HepG2 (cell line): ENCODE data around the gene BBS5. TPM values are rescaled to one million over a fixed set of nuclear protein-coding genes. Genes with fewer than 3 reads are reported as not detected.

Experiments used
- ARHGAP35 ChIP-seq: sonication (generic); formaldehyde crosslinking; IDR thresholded peaks from 2 replicates; pipeline ENCODE4 v1.9.0; 2022; ENCODE audit warnings: mild to moderate bottlenecking, inconsistent platforms, moderate library complexity, missing genetic modification reagents, borderline replicate concordance
- ARNT ChIP-seq: fragments of 450-650 bp; IDR thresholded peaks from 2 replicates; pipeline ENCODE4 v1.6.1; 2017
- BORCS8-MEF2B ChIP-seq: sonication (generic); formaldehyde crosslinking; IDR thresholded peaks from 2 replicates; pipeline ENCODE4 v1.8.0; 2022; ENCODE audit warnings: mild to moderate bottlenecking, missing genetic modification reagents
- CHD4 ChIP-seq: fragments of 200-600 bp; sonication (generic); IDR thresholded peaks from 2 replicates; pipeline ENCODE4 v1.7.0; 2017; ENCODE audit warnings: mild to moderate bottlenecking, low read length, borderline replicate concordance
- GLMP ChIP-seq: sonication (generic); formaldehyde crosslinking; IDR thresholded peaks from 2 replicates; pipeline ENCODE4 v1.9.0; 2021; ENCODE audit warnings: missing genetic modification reagents, mild to moderate bottlenecking, borderline replicate concordance
- HDAC1 ChIP-seq: sonication (generic); formaldehyde crosslinking; IDR thresholded peaks from 2 replicates; pipeline ENCODE4 v1.5.1; 2020; ENCODE audit warnings: mild to moderate bottlenecking, missing genetic modification reagents
- HOXD1 ChIP-seq: sonication (generic); formaldehyde crosslinking; IDR thresholded peaks from 2 replicates; pipeline ENCODE4 v1.5.0; 2020; ENCODE audit warnings: missing genetic modification reagents
- JUND ChIP-seq: sonication (generic); formaldehyde crosslinking; IDR thresholded peaks from 2 replicates; pipeline ENCODE4 v1.8.0; 2022; ENCODE audit warnings: mild to moderate bottlenecking, missing genetic modification reagents
- MLLT10 ChIP-seq: sonication (generic); formaldehyde crosslinking; IDR thresholded peaks from 2 replicates; pipeline ENCODE4 v1.4.0; 2020; ENCODE audit warnings: missing genetic modification reagents
- MLX ChIP-seq: IDR thresholded peaks from 2 replicates; pipeline ENCODE4 v1.6.1; 2016
- NFIC ChIP-seq: IDR thresholded peaks from 2 replicates; pipeline ENCODE4 v1.6.1; 2012; ENCODE audit warnings: mild to moderate bottlenecking, low read length, inconsistent platforms
- TARDBP ChIP-seq: sonication (generic); formaldehyde crosslinking; IDR thresholded peaks from 2 replicates; pipeline ENCODE4 v1.8.0; 2022; ENCODE audit warnings: mild to moderate bottlenecking, missing genetic modification reagents
- ZC3H4 ChIP-seq: sonication (generic); formaldehyde crosslinking; IDR thresholded peaks from 2 replicates; pipeline ENCODE4 v1.4.0; 2020; ENCODE audit warnings: missing genetic modification reagents, borderline replicate concordance
- ZNF563 ChIP-seq: sonication (generic); formaldehyde crosslinking; IDR thresholded peaks from 2 replicates; pipeline ENCODE4 v1.8.0; 2022; ENCODE audit warnings: mild to moderate bottlenecking, moderate library complexity, missing genetic modification reagents
- ZNF644 ChIP-seq: IDR thresholded peaks from 2 replicates; pipeline ENCODE4 v1.6.1; 2016; ENCODE audit warnings: low read depth
- ZNF672 ChIP-seq: sonication (generic); formaldehyde crosslinking; IDR thresholded peaks from 2 replicates; pipeline ENCODE4 v1.8.1; 2022; ENCODE audit warnings: missing genetic modification reagents
- polyA plus RNA-seq, 8 experiments: library from polyadenylated mRNA; depleted of rRNA in 3 of 8; stranded (reverse) in 7 of 8; unstranded in 1 of 8; fragments of >200 nt; fragmentation: Illumina TruSeq in 4 of 8; extraction: Trizol in 4 of 8; gene quantifications; 2 replicates each; pipeline versions ENCODE4 v1.2.1 to v1.2.3, GENCODE V29; 2011 to 2016; ENCODE audit warnings: low read depth in 4 of 8, missing spikeins in 1 of 8, mixed read lengths in 1 of 8; ENCODE audit not compliant: insufficient read depth in 1 of 8
- total RNA-seq, 5 experiments: library from RNA; depleted of rRNA; stranded (reverse); fragments of >200 nt; fragmentation: Illumina TruSeq; extraction: Trizol; gene quantifications; 2 replicates each; pipeline ENCODE4 v1.2.3, GENCODE V29; 2016; ENCODE audit warnings: low read depth in 1 of 5
- TF ChIP-seq, protein P1 (sequence below): sonication (generic); formaldehyde crosslinking; IDR thresholded peaks from 2 replicates; pipeline ENCODE4 v1.5.1; 2020; ENCODE audit warnings: missing genetic modification reagents, mild to moderate bottlenecking, borderline replicate concordance
- TF ChIP-seq, protein P2 (sequence below): sonication (generic); formaldehyde crosslinking; IDR thresholded peaks from 2 replicates; pipeline ENCODE4 v1.4.0; 2020; ENCODE audit warnings: missing genetic modification reagents, borderline replicate concordance
- TF ChIP-seq, protein P3 (sequence below), 2 experiments: sonication (generic) in 1 of 2; formaldehyde crosslinking in 1 of 2; IDR thresholded peaks; 2 replicates each; pipeline versions ENCODE4 v1.5.1 to v1.6.1; 2011 to 2020; ENCODE audit warnings: borderline replicate concordance in 1 of 2, low read depth in 1 of 2, low read length in 1 of 2, mild to moderate bottlenecking in 1 of 2, missing genetic modification reagents in 1 of 2, moderate library complexity in 1 of 2

Gene BBS5
- total and polyA plus RNA-seq, 2 of the 13 experiments (the other 11 are each of a cell fraction or from before 2014, with no cell fraction given) = 1.8 to 4.5 TPM

DNA sequence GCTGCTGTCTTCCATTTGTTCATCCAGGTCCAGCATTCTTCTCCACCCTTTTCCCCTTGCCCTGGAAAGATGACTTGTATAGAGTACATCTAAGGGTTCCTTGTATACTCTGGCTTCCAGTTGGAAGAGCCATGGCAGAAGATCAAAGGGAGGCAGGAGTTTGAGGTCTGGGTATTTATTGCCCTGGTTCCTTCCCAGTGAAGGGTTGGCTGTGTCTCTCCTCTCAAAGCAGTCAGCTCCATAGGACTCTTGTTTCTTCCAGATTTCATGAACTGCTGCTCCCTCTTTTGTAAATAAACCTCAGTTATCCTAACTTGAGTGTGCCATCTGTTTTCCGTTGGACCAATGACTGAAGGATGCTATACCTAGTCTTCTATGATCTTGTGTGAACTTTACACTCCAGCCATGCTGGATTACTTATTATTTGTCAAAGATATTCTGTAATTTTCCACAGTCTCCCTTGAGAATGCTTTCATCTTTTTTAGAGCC lies 6.4 kb downstream of the BBS5 start (continued):
- TF ChIP-seq, protein P1, sequence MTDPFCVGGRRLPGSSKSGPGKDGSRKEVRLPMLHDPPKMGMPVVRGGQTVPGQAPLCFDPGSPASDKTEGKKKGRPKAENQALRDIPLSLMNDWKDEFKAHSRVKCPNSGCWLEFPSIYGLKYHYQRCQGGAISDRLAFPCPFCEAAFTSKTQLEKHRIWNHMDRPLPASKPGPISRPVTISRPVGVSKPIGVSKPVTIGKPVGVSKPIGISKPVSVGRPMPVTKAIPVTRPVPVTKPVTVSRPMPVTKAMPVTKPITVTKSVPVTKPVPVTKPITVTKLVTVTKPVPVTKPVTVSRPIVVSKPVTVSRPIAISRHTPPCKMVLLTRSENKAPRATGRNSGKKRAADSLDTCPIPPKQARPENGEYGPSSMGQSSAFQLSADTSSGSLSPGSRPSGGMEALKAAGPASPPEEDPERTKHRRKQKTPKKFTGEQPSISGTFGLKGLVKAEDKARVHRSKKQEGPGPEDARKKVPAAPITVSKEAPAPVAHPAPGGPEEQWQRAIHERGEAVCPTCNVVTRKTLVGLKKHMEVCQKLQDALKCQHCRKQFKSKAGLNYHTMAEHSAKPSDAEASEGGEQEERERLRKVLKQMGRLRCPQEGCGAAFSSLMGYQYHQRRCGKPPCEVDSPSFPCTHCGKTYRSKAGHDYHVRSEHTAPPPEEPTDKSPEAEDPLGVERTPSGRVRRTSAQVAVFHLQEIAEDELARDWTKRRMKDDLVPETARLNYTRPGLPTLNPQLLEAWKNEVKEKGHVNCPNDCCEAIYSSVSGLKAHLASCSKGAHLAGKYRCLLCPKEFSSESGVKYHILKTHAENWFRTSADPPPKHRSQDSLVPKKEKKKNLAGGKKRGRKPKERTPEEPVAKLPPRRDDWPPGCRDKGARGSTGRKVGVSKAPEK (CRISPR knock-in tag) = no peak
- TF ChIP-seq ZC3H4 (CRISPR knock-in tag) (no peak), JUND (CRISPR knock-in tag) (no peak), ARNT (no peak), ZNF672 (no peak), GLMP (CRISPR knock-in tag) (no peak), HOXD1 (CRISPR knock-in tag) (no peak), TARDBP (CRISPR knock-in tag) (peak; percentile 59; the same call in 1 of the 2 replicates), CHD4 (peak; percentile 74; the same call in 1 of the 2 replicates), ZNF563 (CRISPR knock-in tag) (no peak), MLLT10 (no peak), BORCS8-MEF2B (CRISPR knock-in tag) (no peak), NFIC (peak; percentile 67; the same call in 1 of the 2 replicates), ZNF644 (peak; percentile 97), MLX (CRISPR knock-in tag) (no peak), HDAC1 (CRISPR knock-in tag) (no peak), ARHGAP35 (no peak)
- TF ChIP-seq, protein P2, sequence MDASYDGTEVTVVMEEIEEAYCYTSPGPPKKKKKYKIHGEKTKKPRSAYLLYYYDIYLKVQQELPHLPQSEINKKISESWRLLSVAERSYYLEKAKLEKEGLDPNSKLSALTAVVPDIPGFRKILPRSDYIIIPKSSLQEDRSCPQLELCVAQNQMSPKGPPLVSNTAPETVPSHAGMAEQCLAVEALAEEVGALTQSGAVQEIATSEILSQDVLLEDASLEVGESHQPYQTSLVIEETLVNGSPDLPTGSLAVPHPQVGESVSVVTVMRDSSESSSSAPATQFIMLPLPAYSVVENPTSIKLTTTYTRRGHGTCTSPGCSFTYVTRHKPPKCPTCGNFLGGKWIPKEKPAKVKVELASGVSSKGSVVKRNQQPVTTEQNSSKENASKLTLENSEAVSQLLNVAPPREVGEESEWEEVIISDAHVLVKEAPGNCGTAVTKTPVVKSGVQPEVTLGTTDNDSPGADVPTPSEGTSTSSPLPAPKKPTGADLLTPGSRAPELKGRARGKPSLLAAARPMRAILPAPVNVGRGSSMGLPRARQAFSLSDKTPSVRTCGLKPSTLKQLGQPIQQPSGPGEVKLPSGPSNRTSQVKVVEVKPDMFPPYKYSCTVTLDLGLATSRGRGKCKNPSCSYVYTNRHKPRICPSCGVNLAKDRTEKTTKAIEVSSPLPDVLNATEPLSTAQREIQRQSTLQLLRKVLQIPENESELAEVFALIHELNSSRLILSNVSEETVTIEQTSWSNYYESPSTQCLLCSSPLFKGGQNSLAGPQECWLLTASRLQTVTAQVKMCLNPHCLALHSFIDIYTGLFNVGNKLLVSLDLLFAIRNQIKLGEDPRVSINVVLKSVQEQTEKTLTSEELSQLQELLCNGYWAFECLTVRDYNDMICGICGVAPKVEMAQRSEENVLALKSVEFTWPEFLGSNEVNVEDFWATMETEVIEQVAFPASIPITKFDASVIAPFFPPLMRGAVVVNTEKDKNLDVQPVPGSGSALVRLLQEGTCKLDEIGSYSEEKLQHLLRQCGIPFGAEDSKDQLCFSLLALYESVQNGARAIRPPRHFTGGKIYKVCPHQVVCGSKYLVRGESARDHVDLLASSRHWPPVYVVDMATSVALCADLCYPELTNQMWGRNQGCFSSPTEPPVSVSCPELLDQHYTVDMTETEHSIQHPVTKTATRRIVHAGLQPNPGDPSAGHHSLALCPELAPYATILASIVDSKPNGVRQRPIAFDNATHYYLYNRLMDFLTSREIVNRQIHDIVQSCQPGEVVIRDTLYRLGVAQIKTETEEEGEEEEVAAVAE (CRISPR knock-in tag) = no peak
- TF ChIP-seq, protein P3, sequence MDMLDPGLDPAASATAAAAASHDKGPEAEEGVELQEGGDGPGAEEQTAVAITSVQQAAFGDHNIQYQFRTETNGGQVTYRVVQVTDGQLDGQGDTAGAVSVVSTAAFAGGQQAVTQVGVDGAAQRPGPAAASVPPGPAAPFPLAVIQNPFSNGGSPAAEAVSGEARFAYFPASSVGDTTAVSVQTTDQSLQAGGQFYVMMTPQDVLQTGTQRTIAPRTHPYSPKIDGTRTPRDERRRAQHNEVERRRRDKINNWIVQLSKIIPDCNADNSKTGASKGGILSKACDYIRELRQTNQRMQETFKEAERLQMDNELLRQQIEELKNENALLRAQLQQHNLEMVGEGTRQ (IDR thresholded peaks at IDR 0.05; ENCODE audit: low read depth, low read length) = no peak
- TF ChIP-seq, protein P3 (CRISPR knock-in tag; IDR thresholded peaks at IDR 0.05; ENCODE audit: borderline replicate concordance) = no peak
